Effector CD8-positive, alpha-beta T cell (primary cell): ENCODE data around the gene GATA6.
"Not testable (repeated sequence)": the region's sequence is repeated elsewhere in the genome, so short reads cannot be mapped to it uniquely, and the experiment has no call there.

Experiments used
- DNase-seq: peaks from one replicate; lab custom pipeline; 2025; lab: John Stamatoyannopoulos, UW

The GATA6 gene

DNA sequence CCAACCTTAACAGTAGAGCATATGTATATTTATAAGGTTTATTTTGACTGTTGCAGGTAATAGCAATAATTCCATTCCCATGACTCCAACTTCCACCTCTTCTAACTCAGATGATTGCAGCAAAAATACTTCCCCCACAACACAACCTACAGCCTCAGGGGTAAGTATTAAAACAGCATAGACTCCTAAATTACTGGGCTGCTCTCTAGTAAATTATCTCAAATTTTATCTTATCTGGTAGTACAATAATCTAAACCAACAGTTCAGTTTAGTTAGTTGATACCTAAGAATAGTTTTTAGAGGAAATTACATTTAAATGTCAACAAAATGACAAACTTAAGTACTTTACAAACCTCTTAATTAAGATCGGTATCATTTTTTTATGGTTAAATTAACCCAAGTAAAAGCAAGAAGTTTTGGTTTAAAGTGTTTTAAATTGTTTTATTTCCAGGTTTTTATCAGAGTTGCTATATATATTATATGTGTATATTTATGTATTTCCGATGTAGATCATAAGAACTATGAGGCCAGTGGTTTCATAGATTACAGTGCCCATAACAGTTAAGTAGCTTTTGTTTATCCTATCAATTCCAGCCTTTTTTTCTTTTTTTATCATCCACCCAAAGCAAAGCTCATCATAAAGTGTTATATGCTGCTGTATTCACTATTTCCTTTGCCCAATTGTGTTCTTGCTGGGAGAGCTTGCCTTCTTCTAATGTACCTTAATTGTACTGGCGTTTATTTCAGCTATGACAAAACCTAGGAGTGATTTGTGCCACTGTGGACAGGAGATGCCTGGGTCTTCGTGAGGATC lies 13.7 kb downstream of the GATA6 start:
- no peak for DNase-seq

- DNase-seq, result no peak
These were observed 14.3 kb downstream of the GATA6 start for GRCh38 chr18:22183698-22184170.

DNA sequence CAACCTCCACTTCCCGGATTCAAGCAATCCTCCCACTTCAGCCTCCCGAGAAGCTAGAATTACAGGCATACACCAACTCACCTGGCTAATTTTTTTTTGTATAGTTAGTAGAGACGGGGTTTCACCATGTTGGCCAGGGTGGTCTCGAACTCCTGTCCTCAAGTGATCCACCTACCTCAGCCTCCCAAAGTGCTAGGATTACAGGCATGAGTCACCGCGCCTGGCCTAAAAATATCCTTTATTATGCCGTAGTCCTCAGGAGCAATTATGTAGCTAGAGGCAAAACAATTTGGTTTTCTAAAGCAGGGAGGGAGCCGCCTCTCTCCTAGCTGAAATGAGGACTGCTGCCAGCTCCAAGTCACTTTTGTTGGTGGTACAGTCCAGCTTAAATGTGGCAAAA lies 15.2 kb downstream of the GATA6 start:
- DNase-seq, result not testable (repeated sequence)

- no peak for DNase-seq
These were observed 15.9 kb downstream of the GATA6 start for GRCh38 chr18:22185273-22185672.

- no peak for DNase-seq
These were observed 16.5 kb downstream of the GATA6 start for GRCh38 chr18:22185771-22186386.

DNA sequence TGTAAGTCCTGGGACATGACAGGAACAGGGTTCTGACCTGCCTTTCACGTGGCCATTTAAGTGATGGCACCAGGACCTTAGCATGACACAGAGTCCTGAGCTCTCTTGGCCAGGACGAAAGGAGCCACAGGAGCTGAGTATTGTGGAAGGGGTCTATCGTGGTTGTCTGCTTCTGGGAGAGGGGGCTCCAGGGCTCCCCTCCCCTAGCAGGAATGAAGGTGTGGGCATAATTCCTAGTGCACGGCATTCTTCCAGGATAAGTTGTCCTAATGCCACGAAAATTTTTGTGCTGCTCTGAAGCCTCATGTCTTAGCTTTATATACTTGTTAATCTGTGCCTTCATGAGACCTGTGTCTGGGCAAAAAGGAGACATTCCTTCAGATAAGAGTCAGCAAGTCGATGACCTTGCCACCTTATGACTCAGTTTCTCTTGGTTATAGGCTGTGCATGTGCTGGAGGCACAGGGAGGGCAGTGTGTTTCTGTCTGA lies 17.1 kb downstream of the GATA6 start:
- DNase-seq, result no peak

GRCh38 chr18:22188559-22189267 lies 19.3 kb downstream of the GATA6 start:
- no peak for DNase-seq

DNA sequence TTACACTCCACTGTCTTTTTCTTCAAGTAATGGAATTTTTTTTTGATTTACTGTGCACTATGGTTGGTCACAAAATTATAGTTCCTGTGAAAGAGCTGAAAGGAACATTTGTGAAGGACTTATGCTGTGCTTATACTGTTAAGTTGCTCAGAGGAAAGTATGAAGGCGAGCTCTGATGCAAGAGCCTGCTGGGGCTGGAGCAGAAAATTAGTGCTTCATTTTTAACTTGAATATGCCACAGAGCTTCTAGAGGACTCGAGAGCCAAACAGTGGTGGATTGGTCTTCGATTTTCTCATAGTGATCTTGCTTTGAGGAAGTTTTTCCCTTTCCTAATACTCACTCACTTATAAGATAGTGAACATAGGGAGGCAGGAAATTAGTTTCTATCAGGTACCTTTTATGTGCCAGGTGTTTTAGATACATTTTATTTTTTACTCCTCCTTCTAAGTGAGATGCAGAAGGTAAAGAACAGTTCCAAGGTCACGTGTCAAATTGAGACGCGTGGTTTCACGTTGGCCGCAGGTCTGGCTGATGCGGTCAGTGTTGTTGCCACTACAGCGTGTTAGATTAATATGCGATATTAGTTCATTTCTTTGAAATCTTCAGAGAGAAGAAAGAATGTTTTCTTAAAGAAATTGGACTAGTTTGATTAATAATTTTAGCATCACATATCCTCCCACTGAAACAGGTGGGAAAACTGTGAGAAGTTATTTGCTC lies 20.2 kb downstream of the GATA6 start:
- no peak for DNase-seq

GRCh38 chr18:22191346-22191695 lies 21.9 kb downstream of the GATA6 start:
- no peak for DNase-seq

GRCh38 chr18:22191923-22192322 lies 22.5 kb downstream of the GATA6 start:
- DNase-seq, result no peak

DNA sequence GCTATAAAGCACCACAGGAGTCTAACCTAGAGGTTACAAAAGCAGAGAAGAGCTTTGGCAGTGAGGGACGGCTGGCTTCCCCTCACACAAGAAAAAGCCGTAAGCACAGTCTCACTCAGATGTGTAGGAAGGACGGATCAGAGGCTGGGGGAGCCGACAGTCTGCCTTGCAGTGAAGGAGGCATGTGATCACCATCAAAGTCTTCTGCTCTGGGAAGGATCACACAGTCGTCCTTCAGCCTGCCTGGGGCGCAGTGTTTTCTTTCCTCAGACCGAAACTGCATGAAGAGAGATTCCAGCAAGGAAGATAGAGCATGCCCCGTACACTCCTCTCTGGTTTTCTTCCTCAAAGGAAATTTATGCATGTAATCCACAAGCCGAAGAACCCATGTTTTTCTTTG lies 24.1 kb downstream of the GATA6 start:
- no peak for DNase-seq

GRCh38 chr18:22194151-22194598 lies 24.8 kb downstream of the GATA6 start:
- no peak for DNase-seq

DNA sequence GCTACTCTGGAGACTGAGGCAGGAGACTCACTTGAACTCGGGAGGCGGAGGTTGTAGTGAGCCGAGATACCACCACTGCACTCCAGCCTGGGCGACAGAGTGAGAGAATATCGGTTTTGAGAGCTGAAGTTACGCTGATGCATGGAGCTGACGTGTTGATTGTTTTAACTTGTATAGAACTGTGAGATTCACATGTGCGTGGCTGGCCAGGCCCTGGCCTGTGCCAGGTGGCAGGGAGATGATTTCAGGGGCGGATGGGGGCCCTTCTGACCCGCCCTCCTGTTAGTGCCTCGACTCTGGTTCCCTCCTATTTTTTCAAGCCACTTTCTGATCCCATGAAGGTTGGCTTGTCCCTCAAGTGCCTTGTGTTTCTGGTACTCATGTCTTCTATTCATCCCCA lies 25.7 kb downstream of the GATA6 start:
- DNase-seq, result no peak

DNA sequence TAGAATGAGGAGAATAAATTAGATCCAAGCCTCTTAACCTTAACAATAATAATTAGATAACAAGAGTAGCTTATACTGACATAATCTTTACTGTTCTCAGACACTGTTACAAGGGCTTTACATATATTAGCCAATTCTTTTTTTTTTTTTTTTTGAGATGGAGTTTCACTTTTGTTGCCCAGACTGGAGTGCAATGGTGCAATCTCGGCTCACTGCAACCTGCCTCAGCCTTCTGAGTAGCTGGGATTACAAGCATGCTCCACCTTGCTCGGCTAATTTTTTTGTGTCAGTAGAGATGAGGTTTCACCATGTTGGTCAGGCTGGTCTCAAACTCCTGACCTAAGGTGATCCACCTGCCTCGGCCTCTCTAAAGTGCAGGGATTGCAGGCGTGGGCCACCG lies 27.6 kb downstream of the GATA6 start:
- DNase-seq, result not testable (repeated sequence)

- DNase-seq, result no peak
These were observed 28.3 kb downstream of the GATA6 start for GRCh38 chr18:22197668-22198067.

- no peak for DNase-seq
These were observed 28.8 kb downstream of the GATA6 start for GRCh38 chr18:22198163-22198562.

GRCh38 chr18:22199005-22199404 lies 29.6 kb downstream of the GATA6 start:
- no peak for DNase-seq

DNA sequence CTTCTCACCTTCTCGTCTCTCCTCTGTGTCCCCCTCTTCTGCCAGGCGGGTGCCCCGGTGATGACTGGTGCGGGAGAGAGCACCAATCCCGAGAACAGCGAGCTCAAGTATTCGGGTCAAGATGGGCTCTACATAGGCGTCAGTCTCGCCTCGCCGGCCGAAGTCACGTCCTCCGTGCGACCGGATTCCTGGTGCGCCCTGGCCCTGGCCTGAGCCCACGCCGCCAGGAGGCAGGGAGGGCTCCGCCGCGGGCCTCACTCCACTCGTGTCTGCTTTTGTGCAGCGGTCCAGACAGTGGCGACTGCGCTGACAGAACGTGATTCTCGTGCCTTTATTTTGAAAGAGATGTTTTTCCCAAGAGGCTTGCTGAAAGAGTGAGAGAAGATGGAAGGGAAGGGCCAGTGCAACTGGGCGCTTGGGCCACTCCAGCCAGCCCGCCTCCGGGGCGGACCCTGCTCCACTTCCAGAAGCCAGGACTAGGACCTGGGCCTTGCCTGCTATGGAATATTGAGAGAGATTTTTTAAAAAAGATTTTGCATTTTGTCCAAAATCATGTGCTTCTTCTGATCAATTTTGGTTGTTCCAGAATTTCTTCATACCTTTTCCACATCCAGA lies 31.3 kb downstream of the GATA6 start:
- no peak for DNase-seq

GRCh38 chr18:22203035-22203434 lies 33.6 kb downstream of the GATA6 start:
- DNase-seq, result no peak

GRCh38 chr18:22203536-22204213 lies 34.3 kb downstream of the GATA6 start:
- DNase-seq, result no peak

- DNase-seq, result no peak
These were observed 34.8 kb downstream of the GATA6 start for GRCh38 chr18:22204214-22204536.
